ENCODE data around the gene GJC2. TPM values are rescaled to one million over a fixed set of nuclear protein-coding genes. Genes with fewer than 3 reads are reported as not detected.
A peak's percentile ranks its signal among the peaks of the same experiment; 100 is the strongest.

GJC2 gene
- total RNA-seq, 1 donor from 2014 or later: 0.50 TPM

GRCh38 chr1:228157729-228158126 lies 8.0 kb downstream of the GJC2 start:
- DNase-seq (ENCODE audit: low read depth): no peak

GRCh38 chr1:228158151-228159007 lies 8.6 kb downstream of the GJC2 start:
- DNase-seq (ENCODE audit: low read depth): no peak

GRCh38 chr1:228159008-228159665 lies 9.4 kb downstream of the GJC2 start:
- no peak for DNase-seq (ENCODE audit: low read depth)

GRCh38 chr1:228160201-228160761 lies 10.6 kb downstream of the GJC2 start:
- no peak for DNase-seq (ENCODE audit: low read depth)

GRCh38 chr1:228161362-228161761 lies 11.6 kb downstream of the GJC2 start:
- DNase-seq (ENCODE audit: low read depth): no peak

GRCh38 chr1:228161866-228162265 lies 12.1 kb downstream of the GJC2 start:
- DNase-seq (ENCODE audit: low read depth): no peak

GRCh38 chr1:228162286-228163006 lies 12.7 kb downstream of the GJC2 start:
- no peak for DNase-seq (ENCODE audit: low read depth)

GRCh38 chr1:228163007-228163753 lies 13.4 kb downstream of the GJC2 start:
- DNase-seq (ENCODE audit: low read depth): no peak

GRCh38 chr1:228163776-228164519 lies 14.2 kb downstream of the GJC2 start:
- DNase-seq (ENCODE audit: low read depth): no peak

GRCh38 chr1:228164561-228165371 lies 15.0 kb downstream of the GJC2 start:
- DNase-seq (ENCODE audit: low read depth): no peak

GRCh38 chr1:228165372-228166169 lies 15.8 kb downstream of the GJC2 start, which contains the start of gene IBA57:
Gene IBA57 (plus strand): TSS chr1:228165804. CDS start chr1:228165817, 13 bp downstream.
- peak; percentile 91 for DNase-seq (ENCODE audit: low read depth)

- DNase-seq (ENCODE audit: low read depth): peak; percentile 58
Observed at GRCh38 chr1:228166170-228166936, 16.6 kb downstream of the GJC2 start.

GRCh38 chr1:228168563-228169270 lies 19.0 kb downstream of the GJC2 start:
- DNase-seq (ENCODE audit: low read depth): no peak

- DNase-seq (ENCODE audit: low read depth): no peak
Observed at GRCh38 chr1:228169345-228169744, 19.6 kb downstream of the GJC2 start.

- DNase-seq (ENCODE audit: low read depth): no peak
Observed at GRCh38 chr1:228170666-228171065, 20.9 kb downstream of the GJC2 start.

GRCh38 chr1:228171221-228171891 lies 21.6 kb downstream of the GJC2 start:
- DNase-seq (ENCODE audit: low read depth): no peak

All from renal cortical epithelial cell (primary cell).